Inflammatory macrophage treated with lipopolysaccharide for 1 hour (primary cell): ENCODE measurements around the gene DEXI.

Experiments used
- DNase-seq, 2 donors: peaks; one replicate each; pipeline ENCODE4 v3.0.0-alpha.2; 2020 to 2022

DEXI gene

DNA sequence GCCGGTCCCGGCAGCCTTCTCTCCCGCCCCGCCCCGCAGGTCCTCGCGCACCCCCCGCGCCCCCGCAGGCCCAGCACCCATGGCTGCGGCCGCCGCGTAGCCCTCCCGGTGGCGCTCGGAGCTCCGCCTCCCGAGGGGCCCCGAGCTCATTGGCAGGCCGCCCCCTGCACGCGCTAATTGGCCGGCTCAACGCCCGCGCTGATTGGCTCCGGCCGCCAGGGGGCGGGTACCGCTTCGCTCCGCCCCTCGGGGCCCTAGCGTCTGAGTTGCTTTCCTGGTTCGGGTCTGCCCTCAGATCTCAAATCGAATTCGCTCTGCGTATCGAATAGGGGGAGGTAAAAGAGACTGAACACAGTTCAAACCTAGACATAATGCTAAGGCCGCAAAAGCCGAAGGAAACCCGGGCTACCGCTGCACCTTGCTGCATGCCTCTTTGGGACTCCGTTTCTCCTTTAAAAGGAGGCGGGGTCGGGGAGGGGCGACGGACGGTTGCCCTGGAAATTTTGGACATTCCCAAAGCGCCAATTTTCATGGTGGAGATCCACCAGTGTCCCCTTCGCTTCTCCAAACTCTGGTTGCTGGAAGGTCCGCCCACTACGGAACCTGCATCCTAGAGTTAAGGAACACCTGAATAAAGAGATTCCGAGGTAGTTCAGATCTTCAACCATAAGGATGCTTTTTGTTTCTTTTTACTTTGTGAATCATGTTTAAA is at the start of gene DEXI:
TSS of gene DEXI (minus strand) at position 117 of the 712 bp plus-strand sequence. CDS start 463 bp downstream, outside the sequence.
- DNase-seq: peak; percentile 90 to 96

DNA sequence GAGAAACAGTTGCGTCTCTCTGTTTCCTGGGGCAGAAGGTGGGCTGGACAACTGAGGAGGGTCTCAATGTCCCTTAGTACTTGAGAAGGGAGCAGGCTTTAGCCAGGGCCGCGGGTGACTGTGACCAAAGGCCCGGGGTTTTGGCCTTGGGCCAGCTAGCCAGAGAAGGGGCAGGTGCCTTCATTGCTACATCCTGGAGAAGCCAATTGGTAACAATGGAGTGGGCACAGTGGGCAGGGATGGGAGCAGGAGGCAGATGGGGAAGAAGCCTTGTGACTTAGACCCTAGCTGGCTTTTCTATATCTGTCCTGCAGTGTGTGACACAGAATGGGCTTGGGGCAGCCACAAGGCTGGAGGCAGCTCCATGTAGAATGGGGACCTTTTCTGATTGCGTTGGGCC is 48.1 kb upstream of the DEXI start:
- peak in 1 of 2 donors; percentile 48 for DNase-seq

GRCh38 chr16:10989559-10989958 is 47.3 kb upstream of the DEXI start:
- no peak for DNase-seq

GRCh38 chr16:10988879-10989278 is 46.6 kb upstream of the DEXI start:
- DNase-seq: no peak

DNA sequence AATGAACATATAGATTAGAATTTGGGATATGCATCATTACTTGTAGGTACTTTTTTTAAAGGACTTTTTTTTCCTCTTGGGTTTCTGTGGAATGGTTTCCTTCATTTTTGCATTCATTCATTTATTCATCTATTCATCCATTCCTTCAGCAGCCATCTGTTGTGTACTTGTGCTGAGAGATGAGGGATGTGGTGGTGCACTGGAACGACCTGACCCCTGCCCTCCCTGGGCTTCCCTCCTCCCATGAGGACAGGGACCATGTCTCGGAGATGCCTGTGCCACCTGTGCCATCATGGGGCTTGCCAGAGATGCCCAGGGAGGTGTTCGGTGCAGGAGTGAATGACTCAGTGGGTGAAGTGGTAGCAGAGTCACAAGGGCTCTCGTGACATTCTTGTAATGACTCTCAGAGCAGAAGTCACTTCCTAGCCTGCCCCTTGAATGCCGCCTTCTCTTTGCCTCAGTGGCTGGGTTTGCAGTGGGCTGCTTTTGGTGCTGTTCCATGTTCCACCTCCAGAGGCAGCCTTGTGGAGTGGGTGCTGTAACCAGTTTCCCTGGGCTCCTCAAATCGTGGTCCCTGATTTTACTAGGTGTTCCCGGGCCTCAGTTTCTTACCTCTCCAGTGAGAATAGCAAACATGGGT is 46.0 kb upstream of the DEXI start:
- DNase-seq: no peak

GRCh38 chr16:10987361-10988163 is 45.3 kb upstream of the DEXI start:
- no peak for DNase-seq

GRCh38 chr16:10984509-10984908 is 42.2 kb upstream of the DEXI start:
- no peak for DNase-seq

GRCh38 chr16:10983159-10983558 is 40.9 kb upstream of the DEXI start:
- no peak for DNase-seq

- DNase-seq: no peak
These were observed 40.3 kb upstream of the DEXI start for GRCh38 chr16:10982465-10983150.

DNA sequence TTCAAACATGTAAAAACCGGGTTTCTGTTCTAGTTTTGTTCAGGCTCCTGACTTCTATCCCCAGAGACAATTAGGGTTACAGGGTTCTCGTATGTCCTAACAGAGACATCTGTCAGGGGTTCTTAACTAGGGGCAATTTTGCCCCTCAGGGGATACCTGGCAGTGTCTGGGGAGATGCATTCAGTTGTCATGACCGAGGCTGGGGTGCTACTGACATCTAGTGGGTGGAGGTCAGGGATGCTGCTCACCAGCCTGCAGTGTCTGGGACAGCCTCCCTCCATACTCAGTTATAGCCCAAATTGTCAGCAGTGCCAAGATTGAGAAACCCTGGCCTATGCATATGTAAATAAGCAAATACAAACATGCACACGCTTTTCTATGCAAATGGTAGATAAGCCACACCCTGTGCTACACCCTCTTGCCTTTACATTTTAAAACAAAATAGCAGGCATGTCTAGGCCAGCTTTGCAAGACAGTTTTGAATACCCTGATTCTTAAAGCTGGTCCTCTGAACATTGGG is 39.5 kb upstream of the DEXI start:
- DNase-seq: peak in 1 of 2 donors; percentile 17

DNA sequence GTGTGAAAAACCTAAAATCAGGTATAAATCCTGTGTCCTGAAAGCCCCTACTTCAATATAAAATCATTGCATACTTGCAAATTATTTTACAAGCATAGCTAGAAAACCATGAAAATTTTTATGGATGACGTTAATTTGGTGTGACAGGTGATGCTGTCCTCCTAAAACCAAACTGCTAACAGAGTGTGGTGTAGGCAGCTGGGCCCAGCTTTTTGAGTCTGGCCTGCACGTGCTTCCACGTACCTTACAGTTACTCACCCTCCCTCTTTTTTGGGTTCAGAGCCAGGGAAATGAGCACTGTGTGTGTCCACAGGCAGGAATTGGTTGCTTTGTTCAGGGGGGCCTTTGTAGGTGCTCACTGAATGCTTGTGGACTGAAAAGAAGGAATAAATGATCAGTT is 38.5 kb upstream of the DEXI start:
- no peak for DNase-seq

GRCh38 chr16:10979717-10980601 is 37.7 kb upstream of the DEXI start:
- no peak for DNase-seq

DNA sequence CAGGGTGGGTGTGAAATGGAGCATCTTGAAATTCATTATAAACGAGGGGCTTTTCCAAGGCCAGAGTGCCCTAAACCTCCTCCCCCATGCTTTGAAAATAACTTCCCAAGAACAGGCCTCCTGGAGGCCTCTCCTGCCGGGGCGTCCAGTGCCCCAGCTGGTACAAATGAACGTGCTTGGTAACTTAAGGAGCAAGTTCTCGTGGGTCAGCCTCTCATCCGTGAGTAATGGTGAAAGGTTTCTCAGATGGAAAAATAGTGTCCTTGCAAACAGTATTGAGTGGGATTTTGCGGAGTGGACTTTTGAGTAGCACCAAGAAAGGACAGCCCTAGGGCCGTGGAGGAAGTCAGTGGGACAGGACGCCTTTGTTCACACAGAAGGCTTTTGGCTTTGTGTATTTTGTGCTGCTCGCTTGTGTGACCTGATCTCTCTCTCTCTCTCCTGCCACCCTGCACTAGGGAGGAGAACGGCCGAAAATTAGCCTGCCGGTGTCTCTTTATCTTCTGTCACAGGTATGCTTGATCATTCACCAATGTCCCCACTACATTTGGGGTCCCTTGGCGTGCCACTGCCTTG is 36.7 kb upstream of the DEXI start:
- no peak for DNase-seq

GRCh38 chr16:10978124-10978523 is 35.9 kb upstream of the DEXI start:
- DNase-seq: no peak

DNA sequence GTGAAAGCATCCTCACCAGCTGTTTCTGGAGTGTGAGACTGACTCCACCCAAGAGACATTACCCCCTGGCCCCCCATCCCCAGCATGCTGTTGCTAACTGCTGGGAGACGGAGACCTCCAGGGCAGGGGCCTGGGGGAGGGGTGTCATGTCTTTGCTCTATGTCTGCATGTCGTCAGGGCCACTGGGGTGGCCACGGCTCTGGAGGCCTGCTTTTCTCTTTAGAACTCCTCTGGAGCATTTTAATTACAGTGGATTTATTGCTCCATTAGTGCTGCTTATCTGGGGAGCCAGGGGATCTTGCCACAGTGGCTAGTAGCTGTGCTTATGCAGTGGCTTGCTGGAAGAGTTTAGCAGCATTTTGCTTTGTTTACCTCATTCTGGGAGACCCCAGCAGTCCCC is 34.4 kb upstream of the DEXI start:
- DNase-seq: no peak

DNA sequence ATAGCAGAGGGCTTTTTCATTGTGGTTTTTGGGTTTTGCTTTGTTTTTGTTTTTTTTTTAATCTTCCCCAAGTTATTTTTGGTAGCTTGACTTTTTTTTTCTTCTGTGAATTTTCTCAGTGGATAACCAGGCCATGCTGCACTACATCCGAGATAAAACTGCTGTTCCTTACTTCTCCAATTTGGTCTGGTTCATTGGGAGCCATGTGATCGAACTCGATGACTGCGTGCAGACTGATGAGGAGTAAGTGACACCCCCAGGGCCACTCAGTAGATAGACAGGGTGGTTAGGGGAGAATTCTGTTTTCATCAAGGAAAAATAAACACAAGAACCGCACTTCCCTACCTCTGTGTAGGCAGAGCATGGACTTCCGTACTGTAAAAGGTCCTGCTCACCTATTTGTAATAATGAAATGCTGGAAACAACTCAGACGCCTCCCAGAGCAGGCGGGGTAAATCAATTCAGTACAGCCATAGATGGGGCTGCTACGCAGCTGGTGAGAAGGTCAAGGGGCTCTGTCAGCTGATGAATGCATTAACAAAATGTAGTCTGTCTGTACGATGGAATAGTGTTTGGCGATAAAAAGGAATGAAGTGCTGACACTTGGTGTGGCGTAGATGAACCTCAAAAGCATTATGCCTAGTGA is 30.7 kb upstream of the DEXI start:
- no peak for DNase-seq

DNA sequence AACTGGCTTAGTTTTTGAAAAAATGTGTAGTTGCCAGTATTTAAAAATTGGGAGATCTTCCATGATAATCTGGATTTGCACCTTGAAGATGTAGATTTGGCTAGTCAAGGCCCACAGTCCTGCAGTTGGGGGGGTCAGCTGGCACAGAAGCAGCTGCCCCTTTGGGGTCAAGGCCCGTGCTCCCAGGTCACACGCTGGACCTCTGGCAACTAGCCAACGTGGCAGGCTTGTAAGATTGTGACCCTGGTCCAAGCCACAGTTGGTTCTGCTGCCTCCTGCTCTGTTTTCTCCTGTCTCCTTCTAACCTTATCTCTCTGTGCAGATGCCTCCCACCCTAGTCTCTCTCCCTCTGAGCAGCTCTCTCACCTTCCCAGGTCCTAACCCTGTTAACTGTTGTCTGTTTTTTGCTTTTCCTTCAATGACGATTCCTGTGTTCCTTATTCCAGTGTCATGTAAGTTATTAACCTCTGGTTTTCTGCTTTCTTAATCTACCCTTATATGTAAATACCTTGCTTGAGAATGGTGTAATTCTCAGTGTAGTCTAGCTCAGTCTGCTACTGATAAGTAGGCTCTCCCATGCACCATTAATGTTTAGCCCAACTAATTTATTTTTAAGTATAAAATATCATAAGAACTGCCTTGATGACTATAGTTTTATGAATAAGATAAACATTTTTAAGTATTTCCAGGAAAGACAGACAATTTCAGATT is 30.0 kb upstream of the DEXI start:
- no peak for DNase-seq

- peak; percentile 42 to 78 for DNase-seq
These were observed 29.3 kb upstream of the DEXI start for GRCh38 chr16:10971560-10971961.

DNA sequence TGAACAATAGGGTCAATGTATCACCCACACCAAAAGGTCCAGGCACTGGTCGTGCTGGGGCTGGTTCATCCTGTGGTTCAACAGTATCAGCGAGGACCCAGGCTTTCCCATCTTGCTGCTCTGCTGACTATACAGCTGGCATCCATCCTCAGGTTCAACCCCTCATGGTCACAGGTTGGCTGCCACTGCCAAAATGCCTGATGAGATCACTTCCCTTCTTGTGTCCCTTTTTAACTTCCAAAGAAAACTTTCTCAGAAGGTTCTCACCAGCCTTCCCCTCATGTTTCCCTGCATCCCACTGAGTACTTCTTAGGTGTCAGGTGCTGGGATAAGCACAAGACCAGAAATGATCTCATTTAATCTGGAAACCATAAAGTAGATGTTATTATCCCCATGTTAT is 27.8 kb upstream of the DEXI start:
- peak in 1 of 2 donors; percentile 15 for DNase-seq

GRCh38 chr16:10969615-10970014 is 27.3 kb upstream of the DEXI start:
- peak; percentile 58 to 75 for DNase-seq
